RWPE2 (cell line): ENCODE measurements around the gene NEGR1.

Source experiments
- ATAC-seq: fragments of 200-7000 bp; cut with Tn5 transposase; 3 replicates; pipeline ENCODE4 v1.9.1; 2021; ENCODE audit warnings: low read depth
- DNase-seq: peaks from one replicate; pipeline ENCODE4 v3.0.0-alpha.2; 2020; ENCODE audit warnings: low spot score
- H3K27ac ChIP-seq: fragments of 450-650 bp; 2 replicates; pipeline ENCODE4 v1.5.1; 2017; ENCODE audit warnings: mild to moderate bottlenecking; ENCODE audit not compliant: poor library complexity, severe bottlenecking
- H3K27me3 ChIP-seq: fragments of 250-450 bp; sonication (Bioruptor Pico); 2 replicates; pipeline ENCODE4 v1.5.1; 2021; ENCODE audit warnings: mild to moderate bottlenecking, moderate library complexity; ENCODE audit not compliant: insufficient read depth, poor library complexity, severe bottlenecking
- H3K36me3 ChIP-seq: fragments of 250-450 bp; sonication (Bioruptor Pico); 2 replicates; pipeline ENCODE4 v1.5.1; 2020; ENCODE audit warnings: low read depth, mild to moderate bottlenecking, moderate library complexity
- H3K4me1 ChIP-seq: fragments of 250-450 bp; sonication (Bioruptor Pico); 2 replicates; pipeline ENCODE4 v1.5.1; 2021; ENCODE audit warnings: mild to moderate bottlenecking, moderate library complexity; ENCODE audit not compliant: insufficient read depth, poor library complexity, severe bottlenecking
- H3K4me3 ChIP-seq: fragments of 250-450 bp; sonication (Bioruptor Pico); 2 replicates; pipeline ENCODE4 v1.5.1; 2021; ENCODE audit warnings: mild to moderate bottlenecking, moderate library complexity; ENCODE audit not compliant: severe bottlenecking
- H3K9me3 ChIP-seq: fragments of 250-450 bp; sonication (Bioruptor Pico); 2 replicates; pipeline ENCODE4 v1.5.1; 2021; ENCODE audit warnings: mild to moderate bottlenecking, moderate library complexity; ENCODE audit not compliant: severe bottlenecking
- TF ChIP-seq, protein P1 (sequence below): fragments of 450-650 bp; IDR thresholded peaks from one replicate; pipeline ENCODE4 v1.5.1; 2017; ENCODE audit warnings: mild to moderate bottlenecking, moderate library complexity; ENCODE audit not compliant: poor library complexity, severe bottlenecking

Gene NEGR1

DNA sequence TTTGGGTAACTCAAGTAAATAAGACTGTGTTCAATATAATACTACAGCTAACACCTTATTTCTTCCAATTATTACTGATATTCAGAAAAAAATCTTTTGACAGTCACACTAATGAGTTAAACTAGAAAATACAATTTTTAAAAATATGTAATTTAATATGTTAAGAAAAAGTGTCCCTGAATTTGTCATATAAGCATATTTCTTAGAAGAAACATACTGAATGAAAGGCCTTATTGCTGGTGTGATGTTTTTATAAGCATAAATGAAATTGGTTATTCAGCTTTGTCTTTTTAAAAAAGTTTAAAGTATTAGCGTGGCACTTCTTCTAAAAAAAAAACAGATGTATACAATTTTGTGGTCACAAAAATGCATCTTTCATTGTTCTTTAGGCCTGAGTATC is 267.3 kb downstream of the NEGR1 start:
- TF ChIP-seq, protein P1, sequence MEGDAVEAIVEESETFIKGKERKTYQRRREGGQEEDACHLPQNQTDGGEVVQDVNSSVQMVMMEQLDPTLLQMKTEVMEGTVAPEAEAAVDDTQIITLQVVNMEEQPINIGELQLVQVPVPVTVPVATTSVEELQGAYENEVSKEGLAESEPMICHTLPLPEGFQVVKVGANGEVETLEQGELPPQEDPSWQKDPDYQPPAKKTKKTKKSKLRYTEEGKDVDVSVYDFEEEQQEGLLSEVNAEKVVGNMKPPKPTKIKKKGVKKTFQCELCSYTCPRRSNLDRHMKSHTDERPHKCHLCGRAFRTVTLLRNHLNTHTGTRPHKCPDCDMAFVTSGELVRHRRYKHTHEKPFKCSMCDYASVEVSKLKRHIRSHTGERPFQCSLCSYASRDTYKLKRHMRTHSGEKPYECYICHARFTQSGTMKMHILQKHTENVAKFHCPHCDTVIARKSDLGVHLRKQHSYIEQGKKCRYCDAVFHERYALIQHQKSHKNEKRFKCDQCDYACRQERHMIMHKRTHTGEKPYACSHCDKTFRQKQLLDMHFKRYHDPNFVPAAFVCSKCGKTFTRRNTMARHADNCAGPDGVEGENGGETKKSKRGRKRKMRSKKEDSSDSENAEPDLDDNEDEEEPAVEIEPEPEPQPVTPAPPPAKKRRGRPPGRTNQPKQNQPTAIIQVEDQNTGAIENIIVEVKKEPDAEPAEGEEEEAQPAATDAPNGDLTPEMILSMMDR = no peak
- Histone ChIP-seq H3K27me3 (no peaks in the 10 kb centered on the region), H3K36me3 (no peaks in the 10 kb centered on the region), H3K4me1 (no peaks in the 10 kb centered on the region), H3K27ac (no peak overlapping the region), H3K4me3 (no peak overlapping the region), H3K9me3 (no peaks in the 10 kb centered on the region)
- DNase-seq = no peak
- ATAC-seq = no peak

DNA sequence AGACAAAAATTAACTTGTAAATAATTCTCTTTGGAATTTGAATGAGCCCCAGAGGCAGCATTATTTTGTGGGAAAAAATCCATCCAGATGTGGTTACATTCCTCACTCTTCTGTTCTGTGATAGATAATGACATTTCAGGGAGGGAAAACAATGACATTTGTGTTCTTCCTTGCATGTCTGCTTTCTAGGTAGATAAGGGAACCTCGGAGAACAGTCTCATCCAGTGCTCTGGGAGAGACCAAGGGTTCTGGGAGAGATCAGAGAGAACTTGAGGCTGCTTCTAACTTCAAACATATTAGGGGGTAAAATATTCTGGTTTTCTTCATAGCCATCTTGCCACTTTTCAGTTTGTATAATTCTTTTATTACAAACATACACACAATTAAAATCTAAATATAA is 269.2 kb downstream of the NEGR1 start:
- no peaks in the 10 kb centered on the region for H3K36me3 ChIP-seq
- no peaks in the 10 kb centered on the region for H3K27me3 ChIP-seq
- H3K4me1 ChIP-seq = no peaks in the 10 kb centered on the region
- H3K4me3 ChIP-seq = no peak overlapping the region
- H3K9me3 ChIP-seq = no peaks in the 10 kb centered on the region
- H3K27ac ChIP-seq = no peak overlapping the region
- no peak for DNase-seq
- TF ChIP-seq, protein P1 = no peak
- no peak for ATAC-seq

DNA sequence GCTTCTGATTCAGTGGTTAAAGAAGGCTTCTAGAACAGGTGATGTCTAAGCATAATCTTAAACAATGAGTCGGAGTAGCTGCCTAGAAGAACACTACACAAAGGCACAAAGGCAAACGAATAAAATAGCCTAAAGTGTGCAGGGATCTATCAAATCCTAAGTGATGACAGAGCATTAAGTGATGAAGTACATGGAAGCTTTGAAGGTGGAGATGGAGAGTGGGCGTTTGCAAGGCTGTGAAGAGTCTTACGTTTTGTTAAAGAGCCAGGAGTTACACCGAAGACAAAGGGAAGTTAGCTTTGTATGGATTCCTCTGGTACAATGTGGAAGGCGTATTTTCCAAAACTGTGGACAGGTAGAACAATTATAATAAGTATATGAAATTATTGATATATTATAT is 270.6 kb downstream of the NEGR1 start:
- no peaks in the 10 kb centered on the region for H3K27me3 ChIP-seq
- H3K4me1 ChIP-seq = no peaks in the 10 kb centered on the region
- no peaks in the 10 kb centered on the region for H3K36me3 ChIP-seq
- no peak for ATAC-seq
- TF ChIP-seq, protein P1 = no peak
- H3K9me3 ChIP-seq = no peaks in the 10 kb centered on the region
- DNase-seq = no peak
- no peak overlapping the region for H3K27ac ChIP-seq
- no peak overlapping the region for H3K4me3 ChIP-seq

DNA sequence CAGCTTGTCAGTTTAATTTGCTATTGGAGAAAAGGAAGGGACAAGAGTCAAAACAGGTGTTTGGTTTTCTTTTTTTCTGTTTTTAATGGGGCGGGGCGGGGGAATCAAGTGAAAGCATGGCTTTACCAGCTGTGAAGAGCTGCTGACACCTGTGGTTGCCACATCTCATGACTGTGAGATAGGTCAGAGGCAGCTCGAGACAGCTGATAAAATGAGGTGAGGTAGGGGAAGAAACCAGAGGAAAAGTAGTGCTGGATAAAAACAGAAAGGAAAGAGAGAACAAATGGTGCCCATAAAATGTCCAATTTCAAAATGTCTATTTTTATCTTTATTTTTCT is 272.3 kb downstream of the NEGR1 start:
- Histone ChIP-seq H3K27ac (no peak overlapping the region), H3K4me1 (no peaks in the 10 kb centered on the region), H3K4me3 (no peak overlapping the region), H3K36me3 (no peaks in the 10 kb centered on the region), H3K27me3 (no peaks in the 10 kb centered on the region), H3K9me3 (no peaks in the 10 kb centered on the region)
- ATAC-seq (no peak), DNase-seq (no peak)
- TF ChIP-seq, protein P1 = no peak

DNA sequence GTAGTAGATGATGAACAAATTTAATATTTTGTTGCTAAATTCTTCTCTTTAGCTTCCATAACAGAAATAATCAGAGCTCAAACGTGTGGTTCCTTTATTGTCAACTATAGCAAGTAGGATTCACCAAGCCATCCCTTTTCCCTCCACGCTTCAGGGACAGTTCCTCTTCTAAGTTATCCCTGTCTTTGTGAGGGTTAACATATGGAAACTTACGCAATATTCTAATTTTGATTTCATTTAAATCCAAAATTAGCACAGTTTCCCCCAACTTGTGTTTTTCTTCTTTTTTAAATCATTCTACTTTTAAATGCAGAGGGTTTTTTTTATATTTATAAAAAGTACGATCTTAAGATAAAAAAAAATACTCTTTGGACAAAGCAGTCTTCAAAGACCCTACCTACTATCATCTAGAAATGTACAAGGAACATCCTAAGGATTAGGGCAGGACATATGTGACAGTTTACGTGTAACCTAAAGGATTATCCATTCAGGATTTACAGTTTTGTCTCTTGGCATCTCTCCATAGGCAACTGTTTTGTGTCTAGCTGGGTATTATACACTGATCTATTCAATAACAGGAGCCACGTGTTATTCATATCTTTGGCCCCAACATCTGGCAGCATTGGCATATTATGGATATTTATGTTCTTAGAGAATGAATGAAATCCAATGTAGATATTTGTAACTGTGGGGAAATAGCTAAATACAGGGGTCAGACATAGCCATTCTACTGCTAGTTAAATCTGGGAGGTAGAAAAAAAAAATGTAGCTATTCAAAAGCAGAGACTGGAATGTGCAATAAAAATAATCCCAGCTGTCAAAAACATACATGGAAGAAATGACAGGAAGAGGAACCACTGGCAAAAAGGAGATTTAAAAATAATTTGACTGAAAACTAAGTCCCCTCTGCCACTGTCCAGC is 272.9 kb downstream of the NEGR1 start:
- ATAC-seq (no peak), DNase-seq (no peak)
- H3K27me3 ChIP-seq = no peaks in the 10 kb centered on the region
- no peaks in the 10 kb centered on the region for H3K4me1 ChIP-seq
- TF ChIP-seq, protein P1 = no peak
- H3K27ac ChIP-seq = no peak overlapping the region
- H3K36me3 ChIP-seq = no peaks in the 10 kb centered on the region
- H3K9me3 ChIP-seq = no peaks in the 10 kb centered on the region
- H3K4me3 ChIP-seq = no peak overlapping the region
